GM12892 (cell line): ENCODE measurements around the gene TCEANC2.

Source experiments
- POLR2A ChIP-seq: IDR thresholded peaks from 2 replicates; pipeline ENCODE4 v1.6.1; 2011; ENCODE audit warnings: low read depth, low read length, control low read depth
- POLR2AphosphoS5 ChIP-seq: IDR thresholded peaks from 2 replicates; pipeline ENCODE4 v1.6.1; 2011; ENCODE audit warnings: low read depth, low read length, control low read depth
- TAF1 ChIP-seq: IDR thresholded peaks from 2 replicates; pipeline ENCODE4 v1.6.1; 2011; ENCODE audit warnings: low read depth, mild to moderate bottlenecking, control low read depth, low read length, borderline replicate concordance

- TF ChIP-seq TAF1 (no peak), POLR2A (no peak), POLR2AphosphoS5 (no peak)
Observed at GRCh38 chr1:54013393-54014008, 39.9 kb upstream of the TCEANC2 start.
